GM04503 (cell line): ENCODE measurements around the gene CLOCK.

Experiments
- DNase-seq: peaks from one replicate; pipeline ENCODE4 v3.0.0-alpha.2; 2012; ENCODE audit warnings: low read depth

Gene CLOCK

DNA sequence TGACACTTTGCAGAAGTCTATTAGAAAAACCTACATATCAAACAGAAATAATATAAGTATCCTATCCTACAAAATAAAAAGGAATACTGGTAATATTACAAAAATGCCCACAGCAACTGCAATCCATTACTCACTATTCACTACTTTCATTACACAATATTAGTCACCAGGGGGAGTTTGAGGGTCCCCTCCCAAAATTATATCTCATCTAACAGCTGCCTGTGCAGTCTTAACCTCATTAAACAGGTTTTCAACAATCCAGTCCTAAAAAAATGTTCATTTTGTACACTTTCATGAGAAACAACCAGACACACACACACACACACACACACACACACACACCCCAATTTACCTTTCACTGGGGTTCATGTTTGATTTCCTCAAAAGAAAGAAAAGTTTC lies 2.9 kb downstream of the CLOCK start:
- no peak for DNase-seq

DNA sequence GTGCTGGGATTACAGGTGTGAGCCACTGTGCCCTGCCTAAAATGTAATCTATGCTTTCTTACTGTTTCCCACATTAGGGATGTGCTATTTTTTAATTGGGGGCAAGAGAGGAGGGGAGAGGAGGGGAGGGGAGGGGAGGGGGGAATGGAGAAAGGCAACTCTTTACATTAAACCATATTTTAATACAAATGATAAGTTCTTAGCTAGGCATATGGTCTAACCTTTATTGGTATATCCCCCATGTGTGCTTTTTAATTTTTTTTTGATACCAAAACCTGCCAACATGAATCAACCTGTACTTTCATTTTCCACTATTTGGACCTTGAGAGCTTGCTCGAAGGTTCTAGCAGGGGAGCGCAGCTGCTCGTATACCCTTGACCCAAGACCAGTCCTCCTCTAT lies 6.4 kb downstream of the CLOCK start:
- DNase-seq: no peak

DNA sequence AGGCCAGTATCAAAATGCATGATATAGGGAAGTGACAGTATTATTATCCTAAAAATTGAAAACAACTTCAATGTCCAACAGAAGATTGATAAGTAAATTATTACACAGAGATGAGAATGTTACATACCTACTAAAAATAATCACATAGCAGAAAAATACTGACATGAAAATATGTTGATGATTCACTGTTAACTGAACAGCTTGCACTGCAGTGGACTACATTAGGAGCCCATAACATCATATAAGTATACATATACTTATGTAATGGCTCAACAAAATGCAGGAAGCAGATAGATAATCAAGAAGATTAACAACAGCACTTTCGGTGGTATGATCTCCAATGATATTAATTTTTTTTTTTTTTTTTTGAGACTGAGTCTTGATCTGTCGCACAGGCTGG lies 7.1 kb downstream of the CLOCK start:
- no peak for DNase-seq

DNA sequence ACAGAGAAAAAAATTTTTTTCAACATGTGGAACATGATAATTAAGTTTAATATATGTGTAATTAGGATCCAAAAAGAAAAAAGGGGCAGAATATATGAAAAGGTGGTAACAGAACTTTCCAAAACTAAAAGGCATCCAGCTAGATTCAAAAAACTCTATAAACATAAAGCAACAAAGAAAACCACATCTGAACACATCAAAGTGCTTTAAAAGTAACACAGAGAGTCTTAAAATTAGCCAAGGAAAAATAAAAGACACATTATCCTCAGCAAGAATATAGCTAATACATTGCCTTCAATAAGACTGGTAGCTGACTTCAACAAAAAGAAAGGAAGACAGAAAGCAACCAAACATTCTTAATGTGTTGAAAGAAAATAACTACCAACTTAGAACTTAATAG lies 8.2 kb downstream of the CLOCK start:
- DNase-seq: no peak

DNA sequence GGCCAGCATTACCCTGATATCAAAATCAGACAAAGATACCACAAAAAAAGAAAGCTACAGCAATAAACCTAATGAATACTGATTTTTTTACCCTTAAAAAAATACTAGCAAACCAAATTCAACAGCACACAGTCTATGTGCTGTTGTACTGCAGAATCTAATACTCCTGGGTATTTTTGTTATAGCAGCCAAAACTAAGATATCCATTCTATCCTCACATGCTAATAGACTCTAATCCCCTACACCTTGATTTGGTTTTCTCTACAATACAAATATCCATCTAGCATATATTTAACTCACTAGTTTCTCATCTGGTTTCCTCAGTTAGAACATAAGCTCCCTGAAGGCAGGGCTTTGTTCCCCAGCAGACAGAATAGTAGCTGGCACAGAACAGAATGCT lies 12.4 kb downstream of the CLOCK start:
- no peak for DNase-seq

DNA sequence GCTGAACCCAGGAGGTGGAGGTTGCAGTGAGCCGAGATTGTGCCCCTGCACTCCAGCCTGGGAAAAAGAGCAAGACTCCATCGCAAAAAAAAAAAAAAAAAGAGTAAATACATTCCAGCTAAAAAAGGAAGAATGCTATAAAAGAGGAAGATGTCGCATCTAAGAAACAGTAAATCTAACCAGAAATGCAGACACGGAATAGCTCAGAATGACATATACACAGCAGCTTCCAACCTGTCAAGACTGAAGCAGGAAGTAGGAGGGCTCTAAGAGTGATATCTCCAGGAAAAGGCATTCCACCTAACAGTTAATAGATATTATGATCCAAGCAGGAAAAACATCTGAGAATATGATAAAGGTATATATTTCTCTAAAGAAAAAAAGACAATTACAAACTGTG lies 16.0 kb downstream of the CLOCK start:
- no peak for DNase-seq

DNA sequence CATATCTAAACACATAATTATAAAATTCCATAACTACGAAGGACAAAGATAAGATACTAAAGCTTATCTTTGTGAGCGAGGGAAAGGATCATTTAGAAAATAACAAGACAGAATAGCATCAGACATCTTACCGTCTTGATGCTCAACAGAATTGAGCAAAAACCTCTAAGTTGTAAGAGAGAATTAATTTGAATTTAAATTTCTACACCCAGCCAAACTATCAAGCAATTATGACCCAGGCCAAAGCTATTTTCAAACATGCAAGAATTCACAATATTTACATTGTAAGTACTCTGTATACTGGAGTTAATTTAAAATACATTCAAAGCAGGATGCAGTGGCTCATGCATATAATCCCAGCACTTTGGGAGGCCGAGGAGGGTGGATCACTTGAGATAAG lies 16.5 kb downstream of the CLOCK start:
- no peak for DNase-seq

DNA sequence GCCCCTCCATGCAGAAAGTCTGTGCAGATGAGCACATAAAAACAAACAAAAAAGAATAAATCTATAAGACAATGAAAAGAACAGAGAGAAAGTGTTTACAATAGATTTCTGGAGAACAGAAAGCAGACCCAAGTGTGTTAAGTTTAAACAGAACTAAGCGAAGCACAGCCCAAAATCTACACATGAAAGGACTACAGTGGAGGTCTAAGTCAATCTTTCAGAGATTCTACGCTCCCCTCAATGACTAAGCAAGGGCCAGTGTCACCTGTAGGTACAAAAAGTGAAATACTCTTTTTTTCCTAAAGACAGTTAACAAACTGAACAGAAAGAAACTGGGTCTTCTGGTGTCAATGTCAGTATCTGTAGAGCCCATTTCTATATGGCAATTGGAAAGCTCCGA lies 18.2 kb downstream of the CLOCK start:
- no peak for DNase-seq

DNA sequence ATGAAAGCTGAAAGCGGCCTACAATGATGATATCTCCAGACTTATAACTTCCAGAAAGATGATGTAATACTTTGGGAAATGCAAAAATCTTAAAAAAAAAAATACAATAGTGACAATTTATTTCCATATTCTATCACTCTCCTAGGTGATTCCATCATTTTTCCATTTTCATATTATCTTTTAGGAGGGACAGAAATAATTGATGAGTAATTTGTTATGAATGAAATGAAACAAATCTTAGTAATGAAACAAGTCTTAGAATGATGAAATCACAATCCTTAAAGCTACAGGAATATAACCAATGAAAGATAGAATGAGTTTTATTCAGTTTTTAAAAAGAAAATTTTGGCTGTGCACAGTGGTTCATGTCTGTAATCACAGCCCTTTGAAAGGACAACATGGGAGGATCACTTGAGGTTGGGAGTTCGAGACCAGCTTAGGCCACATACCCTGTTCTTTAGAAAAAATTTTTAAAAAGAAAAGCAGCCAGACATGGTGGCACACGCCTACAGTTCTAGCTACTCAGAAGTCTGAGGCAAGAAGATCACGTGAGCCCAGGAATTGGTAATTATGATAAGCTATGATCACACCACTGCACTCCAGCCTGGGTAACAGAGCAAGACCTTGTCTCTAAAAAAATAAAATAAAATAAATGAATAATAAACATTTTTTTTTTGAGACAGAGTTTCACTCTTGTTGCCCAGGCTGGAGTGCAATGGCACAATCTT lies 21.7 kb downstream of the CLOCK start:
- no peak for DNase-seq

DNA sequence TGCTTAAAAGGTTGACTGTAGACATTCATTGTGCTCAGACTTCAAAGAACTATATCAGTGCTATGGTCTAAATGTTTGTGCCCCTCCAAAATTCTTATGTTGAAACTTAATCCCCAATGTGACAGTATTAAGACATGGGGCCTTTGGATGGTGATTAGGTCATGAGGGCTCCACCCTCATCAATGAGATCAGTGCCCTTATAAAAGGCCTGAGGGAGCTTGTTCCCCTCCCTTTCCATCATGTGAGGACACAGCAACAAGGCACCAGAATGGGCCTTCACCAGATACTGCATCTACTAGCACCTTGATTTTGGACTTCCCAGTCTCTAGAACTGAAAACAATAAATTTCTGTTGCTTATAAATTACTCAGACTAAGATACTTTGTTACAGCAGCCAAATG lies 28.3 kb downstream of the CLOCK start:
- no peak for DNase-seq

DNA sequence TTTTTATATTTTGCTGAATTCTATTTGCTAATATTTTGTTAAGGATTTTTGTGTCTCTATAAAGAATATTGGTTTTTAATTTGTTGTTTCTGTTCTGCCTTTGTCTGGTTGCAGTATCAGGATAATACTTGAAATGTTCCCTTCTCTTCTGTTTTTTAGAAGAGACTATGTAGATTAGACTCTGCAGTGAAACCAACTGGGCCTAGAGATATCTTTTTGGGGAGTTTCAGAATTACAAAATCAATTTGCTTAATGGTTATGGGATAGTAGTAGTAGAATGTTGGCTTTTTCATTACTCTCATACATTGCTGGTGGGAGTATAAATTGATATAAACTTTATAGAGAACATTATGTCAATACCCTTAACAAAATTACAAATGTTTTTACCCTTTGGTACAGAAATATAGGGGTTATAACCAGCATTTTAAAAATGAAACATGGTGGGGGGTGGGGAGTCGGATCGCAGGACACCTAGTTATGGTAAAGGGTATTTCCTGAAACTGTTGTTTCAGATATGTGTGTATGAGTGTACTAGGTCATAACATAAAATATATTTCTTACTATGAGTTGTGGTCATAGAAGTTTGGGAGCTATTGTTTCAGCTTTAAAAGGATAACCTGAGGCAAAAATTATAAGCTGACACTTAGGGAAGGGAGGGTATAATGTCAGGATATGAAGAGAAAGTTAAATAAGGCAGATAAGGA lies 29.0 kb downstream of the CLOCK start:
- no peak for DNase-seq

DNA sequence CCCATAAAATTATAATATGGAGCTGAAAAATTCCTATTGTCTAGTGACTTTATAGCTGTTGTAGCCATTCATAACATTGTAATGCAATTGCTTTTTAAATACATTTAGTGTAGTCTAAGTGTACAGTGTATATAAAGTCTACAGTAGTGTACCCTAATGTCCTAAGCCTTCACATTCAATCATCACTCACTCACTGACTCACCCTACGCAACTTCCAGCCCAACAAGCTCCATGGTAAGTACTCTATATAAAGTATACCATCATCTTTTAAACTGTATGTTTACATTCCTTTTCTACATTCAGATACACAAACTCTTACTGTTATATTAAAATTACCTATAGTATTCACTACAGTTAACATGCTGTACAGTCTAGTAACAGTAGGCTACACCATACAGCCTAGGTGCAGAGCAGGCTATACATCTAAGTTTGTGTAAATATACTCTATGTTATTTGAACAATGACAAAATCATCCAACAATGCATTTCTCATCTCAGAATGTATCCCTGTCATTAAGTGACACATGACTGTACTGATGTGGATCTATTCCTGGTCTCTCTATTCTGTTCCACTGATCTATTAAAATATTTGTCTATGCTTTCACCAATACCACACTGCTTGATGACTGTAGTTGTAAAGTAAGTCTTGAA lies 33.7 kb downstream of the CLOCK start:
- no peak for DNase-seq

DNA sequence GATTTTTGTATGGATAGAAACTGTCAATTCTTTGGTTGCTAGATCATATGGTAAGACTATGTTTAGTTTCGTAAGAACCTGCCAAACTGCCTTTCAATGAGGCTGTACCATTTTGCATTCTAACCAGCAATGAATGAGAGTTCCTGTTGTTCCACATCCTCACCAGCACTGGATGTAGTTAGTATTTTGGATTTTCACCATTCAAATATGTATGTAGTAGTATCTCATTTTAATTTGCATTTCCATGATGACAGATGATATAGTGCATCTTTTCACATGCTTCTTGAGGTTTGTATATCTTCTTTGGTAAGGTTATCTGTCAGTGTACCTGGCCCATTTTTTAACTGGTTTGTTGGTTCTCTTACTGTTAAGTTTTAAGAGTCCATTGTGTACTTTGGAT lies 34.6 kb downstream of the CLOCK start:
- no peak for DNase-seq

DNA sequence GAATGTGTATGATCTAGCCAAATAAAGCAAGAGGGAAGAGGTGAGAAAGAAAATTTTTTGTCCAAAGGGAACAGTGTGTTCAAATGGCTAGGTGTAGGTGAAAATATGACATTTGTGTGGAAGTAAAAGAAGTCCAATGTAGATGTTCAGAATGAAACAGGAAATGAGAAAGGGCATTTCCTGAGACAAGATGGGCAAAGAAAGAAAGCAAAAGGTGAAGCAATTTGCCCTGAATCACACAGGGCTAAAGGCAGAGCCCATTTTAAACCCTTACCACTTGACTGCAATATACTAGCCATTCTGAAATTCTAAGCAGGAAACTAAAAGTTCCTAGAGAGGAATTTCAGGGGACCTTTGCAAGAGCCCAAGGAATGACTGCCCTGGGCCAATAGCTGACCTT lies 36.0 kb downstream of the CLOCK start:
- DNase-seq: no peak

DNA sequence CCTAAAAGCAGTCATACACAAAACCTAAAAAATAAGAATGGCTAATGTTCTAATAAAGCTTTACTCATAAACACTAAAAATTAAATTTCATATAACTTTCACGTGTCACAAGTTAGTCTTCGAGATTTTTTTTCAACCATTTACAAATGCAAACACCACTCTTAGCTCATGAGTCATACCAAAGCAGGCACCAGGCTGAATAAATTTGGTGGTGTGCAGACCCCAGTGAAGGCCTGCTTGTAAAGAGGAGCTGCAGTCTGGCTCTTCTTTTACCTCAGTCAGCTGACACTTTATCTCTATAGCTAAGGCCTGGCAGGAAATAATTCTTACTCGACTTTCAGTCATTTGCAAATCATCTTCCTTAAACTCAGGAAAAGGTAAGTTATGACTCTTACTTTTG lies 37.4 kb downstream of the CLOCK start:
- DNase-seq: no peak

DNA sequence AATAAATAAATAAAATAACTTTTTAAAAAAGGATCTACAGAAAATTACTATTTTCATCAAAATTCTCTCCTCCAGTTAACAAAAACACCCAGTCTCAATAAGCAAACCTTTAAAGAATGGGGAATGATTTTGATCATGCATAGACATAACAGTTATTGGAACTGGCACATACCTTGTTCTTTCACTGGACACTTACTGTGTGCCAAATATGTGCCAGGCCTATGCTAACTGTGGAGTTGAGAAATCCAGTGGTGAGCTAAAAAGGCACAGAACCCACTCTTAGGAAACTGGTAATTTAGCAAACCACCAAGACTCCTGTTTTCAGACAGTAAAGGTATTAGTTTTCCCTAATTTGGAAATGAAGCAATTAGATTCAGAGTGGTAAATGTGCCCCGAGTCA lies 39.1 kb downstream of the CLOCK start:
- no peak for DNase-seq

DNA sequence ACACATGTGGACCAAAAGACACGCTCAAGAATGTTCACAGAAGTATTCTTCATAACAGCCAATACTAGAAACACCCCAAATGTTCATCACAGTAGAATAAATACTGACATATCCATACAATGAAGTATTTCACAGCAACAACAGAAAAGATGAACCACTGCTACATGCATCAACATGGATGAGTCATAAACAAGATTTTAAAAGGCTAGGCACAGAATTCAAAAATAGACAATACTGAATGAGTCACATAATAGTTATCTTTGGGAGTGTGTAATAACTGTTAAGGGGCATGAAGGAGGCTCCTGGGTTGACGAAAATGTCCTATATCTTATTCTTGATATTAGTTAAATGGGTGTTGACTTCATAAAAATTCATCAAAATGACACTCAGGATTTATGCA lies 43.5 kb downstream of the CLOCK start:
- DNase-seq: no peak

DNA sequence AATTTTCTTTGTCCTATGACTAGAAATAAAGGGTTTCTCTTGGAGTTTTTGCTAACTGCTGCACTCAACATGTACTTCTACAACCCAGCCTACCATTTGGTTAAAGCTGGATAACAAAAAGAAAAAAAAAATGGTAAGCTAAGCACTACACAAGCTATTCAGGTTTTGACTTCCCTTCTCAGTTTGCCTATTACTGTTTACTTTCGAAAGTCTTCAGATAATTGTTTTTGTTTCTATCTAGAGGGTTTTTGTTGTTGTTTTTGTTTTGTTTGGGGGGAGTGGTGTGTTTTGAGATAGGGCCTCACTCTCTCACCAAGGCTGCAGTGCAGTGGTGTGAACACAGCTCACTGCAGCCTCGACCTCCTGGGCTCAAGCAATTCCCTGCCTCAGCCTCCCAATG lies 46.6 kb downstream of the CLOCK start:
- DNase-seq: no peak

DNA sequence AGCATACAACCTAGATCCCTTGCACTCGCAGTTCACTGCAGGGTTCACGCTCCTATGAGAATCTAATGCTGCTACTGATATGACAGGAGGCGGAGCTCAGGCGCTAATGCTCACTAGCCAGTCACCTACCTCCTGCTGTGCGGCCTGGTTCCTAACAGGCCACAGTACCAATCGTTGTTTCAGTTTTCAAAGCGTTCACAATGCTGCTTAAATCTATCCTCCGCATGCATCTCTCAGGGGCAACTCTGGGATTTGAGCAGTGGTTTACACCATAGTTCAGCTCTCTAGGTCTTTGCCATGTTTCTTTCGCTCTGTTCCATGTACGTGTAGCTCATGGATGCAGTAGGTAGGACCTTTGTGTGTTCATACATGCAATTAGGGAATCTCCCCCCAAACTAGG lies 47.2 kb downstream of the CLOCK start:
- no peak for DNase-seq

DNA sequence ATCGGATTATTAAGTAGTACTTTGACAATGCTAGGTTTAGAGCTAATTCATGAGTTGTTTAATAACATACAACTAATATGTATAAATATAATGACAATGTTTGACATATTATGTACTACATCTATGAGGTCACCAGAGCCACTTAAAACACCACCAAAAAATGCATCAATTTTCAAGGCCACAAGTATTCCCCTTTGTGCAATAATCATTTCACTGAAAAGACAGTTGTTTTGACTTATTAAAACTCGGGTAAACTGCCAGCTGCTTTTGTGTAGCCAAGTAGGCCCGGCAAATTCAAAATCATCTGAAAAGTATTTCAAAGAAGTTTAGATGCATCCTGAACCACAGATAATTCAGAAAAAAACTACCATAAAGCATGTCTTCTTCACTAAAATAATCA lies 48.7 kb downstream of the CLOCK start:
- no peak for DNase-seq

DNA sequence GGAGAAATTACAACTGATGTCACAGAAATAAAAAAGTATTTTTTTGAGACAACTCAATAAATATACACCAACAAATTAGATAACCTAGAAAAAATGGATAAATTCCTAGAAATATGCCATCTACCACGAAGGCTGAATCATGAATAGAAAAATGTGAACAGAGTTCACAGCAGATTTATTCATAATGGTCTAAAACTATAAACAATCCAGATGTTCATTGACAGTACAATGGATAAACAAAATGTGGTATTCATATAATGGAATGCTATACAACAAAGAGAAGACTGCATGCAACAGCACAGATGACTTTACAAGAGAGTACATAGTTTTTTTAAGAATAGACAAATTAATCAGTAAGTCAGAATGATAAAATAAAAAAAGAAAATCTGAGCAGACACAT lies 55.2 kb downstream of the CLOCK start:
- no peak for DNase-seq

DNA sequence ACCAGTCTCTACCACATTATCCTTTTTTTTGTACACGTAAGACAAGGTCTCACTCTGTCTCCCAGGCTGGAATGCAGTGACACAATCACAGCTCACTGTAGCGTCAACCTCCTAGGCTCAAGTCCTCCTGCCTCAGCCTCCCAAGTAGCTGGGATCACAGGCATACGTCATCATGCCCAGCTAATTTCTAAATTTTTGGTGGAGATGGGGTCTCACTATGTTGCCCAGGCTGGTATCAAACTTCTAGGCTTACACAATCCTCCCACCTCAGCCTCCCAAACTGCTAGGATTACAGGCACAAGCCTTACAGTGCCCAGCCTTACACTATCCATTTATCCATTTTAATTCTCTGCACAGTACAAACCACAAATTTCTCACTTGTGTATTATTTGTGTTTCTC lies 58.0 kb downstream of the CLOCK start:
- DNase-seq: no peak

DNA sequence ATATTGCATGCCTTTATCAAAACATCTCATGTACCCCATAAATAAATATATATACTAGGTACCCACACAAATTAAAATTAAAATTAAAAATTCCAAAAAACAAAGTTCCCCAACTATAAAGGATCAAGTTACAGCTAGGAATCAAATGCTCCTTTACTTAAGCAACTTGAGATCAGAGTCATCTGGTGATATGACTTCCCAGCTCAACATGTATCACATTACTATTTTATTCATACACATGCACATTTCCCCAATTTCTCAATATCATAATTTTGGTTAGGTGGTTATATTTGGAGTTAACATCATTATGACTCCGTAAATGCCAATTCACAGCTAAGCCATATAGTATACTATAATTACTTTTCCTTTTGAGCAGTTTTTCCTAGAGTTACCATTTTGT lies 60.9 kb downstream of the CLOCK start:
- DNase-seq: no peak

DNA sequence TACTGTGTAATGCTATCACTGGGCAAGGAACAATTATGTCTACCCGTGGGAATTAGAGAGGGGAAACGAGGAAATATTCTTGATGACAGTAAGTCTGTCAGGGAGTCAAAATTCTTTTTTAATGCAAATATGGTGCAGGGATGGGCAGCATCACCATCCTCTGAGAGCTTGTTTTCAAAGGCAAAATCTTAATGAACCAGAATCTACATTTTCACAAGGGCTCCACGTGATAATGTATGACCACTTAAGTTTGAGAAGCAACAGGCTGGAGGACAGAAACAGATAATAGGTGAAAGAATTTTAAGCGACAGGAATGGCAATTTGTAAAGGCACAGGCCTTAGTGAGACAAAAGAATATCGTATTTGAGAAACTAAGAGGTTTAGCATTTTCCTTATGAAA lies 63.4 kb downstream of the CLOCK start:
- no peak for DNase-seq
